ENCODE data around the gene MGRN1. TPM values are rescaled to one million over a fixed set of nuclear protein-coding genes. Genes with fewer than 3 reads are reported as not detected.

The MGRN1 gene
- total RNA-seq, 1 experiment from 2014 or later = 54.6 TPM

DNA sequence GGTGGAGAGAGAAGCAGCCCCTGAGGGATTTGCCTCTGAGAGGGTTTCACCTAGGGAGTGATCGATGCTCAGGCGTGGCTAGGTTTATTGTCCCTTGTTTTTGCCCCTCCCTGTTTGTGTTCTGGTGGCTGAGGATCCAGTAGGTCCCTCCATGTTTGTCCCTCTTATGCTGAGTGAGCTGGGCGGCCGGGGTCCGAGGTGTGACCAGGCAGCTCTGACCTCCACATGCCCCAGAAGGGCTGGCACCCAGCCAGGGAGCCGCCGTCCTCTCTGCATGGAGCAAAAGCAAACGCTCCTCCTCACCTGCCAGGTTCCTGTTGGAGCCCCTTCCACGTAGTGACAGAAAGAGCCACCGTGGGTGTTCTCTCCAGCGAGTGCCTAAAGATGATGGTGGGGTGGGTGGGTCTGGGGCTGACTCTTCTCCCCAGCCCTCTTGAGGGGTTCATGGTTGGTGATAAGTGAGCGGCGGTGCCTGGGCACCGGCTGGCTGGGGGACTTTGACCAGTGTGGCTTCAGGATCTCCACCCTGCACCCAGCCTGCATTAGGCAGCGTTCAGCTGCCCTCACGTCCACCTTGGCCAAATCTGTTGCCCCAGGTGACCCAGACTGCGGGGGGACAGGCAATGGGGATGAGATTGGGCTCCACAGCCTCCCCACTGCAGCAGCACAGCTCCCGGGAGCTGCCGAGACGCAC, 54.7 kb downstream of the MGRN1 start:
- no peak for DNase-seq (ENCODE audit: low spot score)
- intact Hi-C loops (cut with micrococcal nuclease; ENCODE audit: unreplicated experiment) = no loop called here
- CTCF ChIA-PET = no interaction called here
- BruUV-seq (replicated peaks) = no TSS peak
- TF ChIP-seq EZH2 (IDR thresholded peaks at IDR 0.05; ENCODE audit: borderline replicate concordance, low read depth, low read length, poor library complexity, severe bottlenecking) = no peak
- TF ChIP-seq, protein P1, sequence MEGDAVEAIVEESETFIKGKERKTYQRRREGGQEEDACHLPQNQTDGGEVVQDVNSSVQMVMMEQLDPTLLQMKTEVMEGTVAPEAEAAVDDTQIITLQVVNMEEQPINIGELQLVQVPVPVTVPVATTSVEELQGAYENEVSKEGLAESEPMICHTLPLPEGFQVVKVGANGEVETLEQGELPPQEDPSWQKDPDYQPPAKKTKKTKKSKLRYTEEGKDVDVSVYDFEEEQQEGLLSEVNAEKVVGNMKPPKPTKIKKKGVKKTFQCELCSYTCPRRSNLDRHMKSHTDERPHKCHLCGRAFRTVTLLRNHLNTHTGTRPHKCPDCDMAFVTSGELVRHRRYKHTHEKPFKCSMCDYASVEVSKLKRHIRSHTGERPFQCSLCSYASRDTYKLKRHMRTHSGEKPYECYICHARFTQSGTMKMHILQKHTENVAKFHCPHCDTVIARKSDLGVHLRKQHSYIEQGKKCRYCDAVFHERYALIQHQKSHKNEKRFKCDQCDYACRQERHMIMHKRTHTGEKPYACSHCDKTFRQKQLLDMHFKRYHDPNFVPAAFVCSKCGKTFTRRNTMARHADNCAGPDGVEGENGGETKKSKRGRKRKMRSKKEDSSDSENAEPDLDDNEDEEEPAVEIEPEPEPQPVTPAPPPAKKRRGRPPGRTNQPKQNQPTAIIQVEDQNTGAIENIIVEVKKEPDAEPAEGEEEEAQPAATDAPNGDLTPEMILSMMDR (conservative IDR thresholded peaks at IDR 0.05; ENCODE audit: low read depth, low read length) = no peak
- Histone ChIP-seq H3K9me3 (ENCODE audit: low read depth, low read length, poor library complexity, severe bottlenecking) (no peaks in the 10 kb centered on the region), H3K27me3 (replicated peaks; ENCODE audit: insufficient read depth, low read depth, low read length, poor library complexity) (no peaks in the 10 kb centered on the region), H3K4me3 (ENCODE audit: low read depth, low read length, poor library complexity, severe bottlenecking) (peak overlapping the region; percentile 40), H3K27ac (ENCODE audit: low read depth, low read length, poor library complexity, severe bottlenecking) (peak overlapping the region; percentile 58), H3K4me1 (ENCODE audit: insufficient read depth, low read length, poor library complexity, severe bottlenecking) (peaks cover 7% of the 10 kb centered on the region), H3K36me3 (ENCODE audit: insufficient read depth, low read length, poor library complexity, severe bottlenecking) (no peaks in the 10 kb centered on the region)
- POLR2A ChIA-PET (ENCODE audit: low non-redundant PET) = no interaction called here

DNA sequence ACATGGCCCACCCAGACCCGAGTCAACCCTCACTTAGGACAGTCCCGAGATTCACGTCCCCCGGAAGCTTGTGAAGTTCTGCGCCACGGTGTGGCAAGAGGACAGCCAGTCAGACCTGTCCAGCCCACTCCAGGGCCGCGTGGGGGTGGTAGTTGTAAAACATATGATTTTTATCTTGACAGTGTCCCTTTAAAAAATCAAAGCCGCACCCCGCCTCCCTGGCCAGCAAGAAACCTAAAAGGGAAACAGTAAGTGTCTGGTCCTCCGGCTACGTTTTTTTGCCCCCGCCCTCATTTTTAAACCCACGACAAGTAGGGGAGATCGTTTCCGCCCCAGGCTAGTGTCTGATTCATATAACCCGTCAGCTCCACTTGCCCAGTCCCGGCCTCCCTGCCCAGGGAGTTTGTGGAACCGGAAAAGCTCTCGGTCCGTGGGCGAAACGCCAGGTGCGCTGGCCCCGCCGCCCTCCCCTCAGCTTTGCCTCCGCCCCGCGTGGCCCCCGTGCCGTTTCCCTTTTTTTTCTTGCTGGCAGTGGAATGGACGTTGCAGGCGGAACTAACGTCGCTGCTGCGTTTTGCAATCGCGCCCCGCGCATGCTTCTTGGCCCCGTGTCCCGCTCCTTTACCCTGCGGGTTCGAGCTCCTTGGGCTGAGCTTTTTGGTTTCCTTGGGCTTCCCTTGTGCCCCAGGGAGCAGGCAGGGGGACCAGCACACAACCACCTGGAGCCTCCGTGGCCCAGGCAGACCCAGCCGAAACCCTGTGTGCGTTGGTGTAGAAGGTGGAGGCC, 55.4 kb downstream of the MGRN1 start:
- intact Hi-C loops (cut with micrococcal nuclease; ENCODE audit: unreplicated experiment) = no loop called here
- no TSS peak for BruUV-seq (replicated peaks)

DNA sequence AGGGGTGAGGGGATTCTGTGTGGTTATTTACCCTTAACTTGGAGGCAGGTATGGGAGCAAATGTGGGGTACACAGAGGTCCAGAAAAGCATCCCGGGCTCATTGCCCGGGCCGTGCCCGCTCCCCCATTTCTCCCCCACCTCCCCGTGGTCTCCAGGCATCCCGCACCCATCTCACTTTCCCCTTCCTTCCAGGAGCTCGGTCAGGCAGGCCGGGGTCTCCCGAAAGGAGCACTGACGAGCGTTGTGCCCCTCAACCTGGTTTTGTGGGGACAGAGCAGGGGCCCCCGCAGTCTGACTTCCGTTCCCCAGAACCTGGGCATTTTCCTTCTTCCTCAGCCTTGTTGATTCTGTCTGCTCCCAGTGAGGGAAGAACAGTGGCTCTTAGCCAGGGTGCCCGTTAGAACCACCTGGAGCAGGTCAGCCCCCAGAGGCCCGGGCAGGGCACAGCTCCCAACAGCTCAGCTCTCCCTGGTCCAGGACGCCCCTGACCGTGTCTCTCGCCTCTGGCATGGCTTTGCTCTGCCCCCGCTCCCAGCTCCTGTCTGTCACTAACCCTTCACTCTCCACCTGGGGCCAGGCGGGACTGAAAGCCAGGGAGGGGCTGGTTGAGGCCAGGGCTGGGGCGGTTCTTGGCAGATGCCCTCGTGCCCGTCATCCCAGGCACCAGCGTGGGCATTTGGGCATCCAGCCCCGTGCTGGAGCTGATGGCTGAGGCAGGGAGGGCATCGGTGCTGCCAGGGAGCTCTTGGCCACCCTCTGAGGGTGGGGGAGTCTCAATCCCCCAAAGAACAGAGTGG, 56.2 kb downstream of the MGRN1 start:
- no peaks in the 10 kb centered on the region for H3K36me3 ChIP-seq (ENCODE audit: insufficient read depth, low read length, poor library complexity, severe bottlenecking)
- no peaks in the 10 kb centered on the region for H3K27me3 ChIP-seq (replicated peaks; ENCODE audit: insufficient read depth, low read depth, low read length, poor library complexity)
- H3K27ac ChIP-seq (ENCODE audit: low read depth, low read length, poor library complexity, severe bottlenecking) = peak overlapping the region; percentile 58
- no TSS peak for BruUV-seq (replicated peaks)
- H3K4me1 ChIP-seq (ENCODE audit: insufficient read depth, low read length, poor library complexity, severe bottlenecking) = peaks cover 7% of the 10 kb centered on the region
- no peak for DNase-seq (ENCODE audit: low spot score)
- no peak for TF ChIP-seq EZH2 (IDR thresholded peaks at IDR 0.05; ENCODE audit: borderline replicate concordance, low read depth, low read length, poor library complexity, severe bottlenecking)
- TF ChIP-seq, protein P1 (conservative IDR thresholded peaks at IDR 0.05; ENCODE audit: low read depth, low read length) = no peak
- no peaks in the 10 kb centered on the region for H3K9me3 ChIP-seq (ENCODE audit: low read depth, low read length, poor library complexity, severe bottlenecking)
- ChIA-PET POLR2A (ENCODE audit: low non-redundant PET) (no interaction called here), CTCF (no interaction called here)
- peak overlapping the region; percentile 40 for H3K4me3 ChIP-seq (ENCODE audit: low read depth, low read length, poor library complexity, severe bottlenecking)
- intact Hi-C loops (cut with micrococcal nuclease; ENCODE audit: unreplicated experiment) = no loop called here

More for the DNA sequence above, 55.4 kb downstream of the MGRN1 start:
- POLR2A ChIA-PET (ENCODE audit: low non-redundant PET) = no interaction called here
- CTCF ChIA-PET = no interaction called here
- H3K4me1 ChIP-seq (ENCODE audit: insufficient read depth, low read length, poor library complexity, severe bottlenecking) = peaks cover 7% of the 10 kb centered on the region
- H3K4me3 ChIP-seq (ENCODE audit: low read depth, low read length, poor library complexity, severe bottlenecking) = peak overlapping the region; percentile 40
- TF ChIP-seq, protein P1 (conservative IDR thresholded peaks at IDR 0.05; ENCODE audit: low read depth, low read length) = no peak
- TF ChIP-seq EZH2 (IDR thresholded peaks at IDR 0.05; ENCODE audit: borderline replicate concordance, low read depth, low read length, poor library complexity, severe bottlenecking) = no peak
- peak overlapping the region; percentile 58 for H3K27ac ChIP-seq (ENCODE audit: low read depth, low read length, poor library complexity, severe bottlenecking)
- H3K9me3 ChIP-seq (ENCODE audit: low read depth, low read length, poor library complexity, severe bottlenecking) = no peaks in the 10 kb centered on the region
- H3K36me3 ChIP-seq (ENCODE audit: insufficient read depth, low read length, poor library complexity, severe bottlenecking) = no peaks in the 10 kb centered on the region
- no peaks in the 10 kb centered on the region for H3K27me3 ChIP-seq (replicated peaks; ENCODE audit: insufficient read depth, low read depth, low read length, poor library complexity)
- peak; percentile 63 for DNase-seq (ENCODE audit: low spot score)
